C4-2B (cell line): ENCODE measurements around the gene GAPDH.

Source experiments
- ZFX ChIP-seq: fragments of 450-650 bp; IDR thresholded peaks from 2 replicates; pipeline ENCODE4 v1.6.1; 2017
- TF ChIP-seq, protein P1 (sequence below): fragments of 450-650 bp; conservative IDR thresholded peaks from 2 replicates; pipeline ENCODE4 v1.5.1; 2017; ENCODE audit warnings: mild to moderate bottlenecking

DNA sequence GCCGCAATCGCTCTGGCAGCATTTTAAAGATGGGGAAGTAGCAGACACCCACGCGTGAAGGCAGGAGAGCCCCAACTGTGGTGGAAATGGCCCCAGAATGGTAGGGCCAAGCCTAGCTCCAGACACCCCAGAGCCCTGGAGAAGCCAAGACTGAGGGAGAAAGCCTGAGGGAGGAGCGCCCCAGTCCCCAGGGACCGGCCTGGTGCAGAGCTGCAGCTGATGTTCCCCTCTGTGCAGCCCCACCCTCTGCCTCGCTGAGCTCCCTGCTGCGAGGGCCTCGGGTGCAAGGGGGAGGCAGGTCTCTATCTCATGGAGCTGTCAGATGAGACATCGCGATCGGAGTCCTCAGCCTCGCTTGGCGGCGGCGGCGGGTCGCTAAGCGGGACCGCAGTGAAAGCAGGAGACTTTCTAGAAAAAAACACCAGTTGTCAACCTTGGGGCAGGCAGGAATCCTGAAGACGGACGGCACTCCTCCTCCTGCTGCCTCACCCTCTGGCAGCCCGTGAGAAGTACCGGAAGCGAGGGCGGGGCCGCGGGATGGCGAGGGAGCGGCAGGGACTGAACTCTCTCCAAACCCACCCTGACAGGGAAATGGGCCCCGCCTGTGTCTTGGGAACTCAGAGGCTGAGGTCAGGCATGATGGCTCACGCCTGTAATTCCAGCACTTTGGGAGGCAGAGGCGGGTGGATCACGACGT is 6.0 kb downstream of the GAPDH start:
- TF ChIP-seq, protein P1, sequence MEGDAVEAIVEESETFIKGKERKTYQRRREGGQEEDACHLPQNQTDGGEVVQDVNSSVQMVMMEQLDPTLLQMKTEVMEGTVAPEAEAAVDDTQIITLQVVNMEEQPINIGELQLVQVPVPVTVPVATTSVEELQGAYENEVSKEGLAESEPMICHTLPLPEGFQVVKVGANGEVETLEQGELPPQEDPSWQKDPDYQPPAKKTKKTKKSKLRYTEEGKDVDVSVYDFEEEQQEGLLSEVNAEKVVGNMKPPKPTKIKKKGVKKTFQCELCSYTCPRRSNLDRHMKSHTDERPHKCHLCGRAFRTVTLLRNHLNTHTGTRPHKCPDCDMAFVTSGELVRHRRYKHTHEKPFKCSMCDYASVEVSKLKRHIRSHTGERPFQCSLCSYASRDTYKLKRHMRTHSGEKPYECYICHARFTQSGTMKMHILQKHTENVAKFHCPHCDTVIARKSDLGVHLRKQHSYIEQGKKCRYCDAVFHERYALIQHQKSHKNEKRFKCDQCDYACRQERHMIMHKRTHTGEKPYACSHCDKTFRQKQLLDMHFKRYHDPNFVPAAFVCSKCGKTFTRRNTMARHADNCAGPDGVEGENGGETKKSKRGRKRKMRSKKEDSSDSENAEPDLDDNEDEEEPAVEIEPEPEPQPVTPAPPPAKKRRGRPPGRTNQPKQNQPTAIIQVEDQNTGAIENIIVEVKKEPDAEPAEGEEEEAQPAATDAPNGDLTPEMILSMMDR: no peak
- TF ChIP-seq ZFX: no peak
